GM10248 (cell line): ENCODE measurements around the gene SOD2.

ENCODE experiments used
- CTCF ChIA-PET: fragments of 300-600 bp; sonication (Branson Sonifier 250); formaldehyde crosslinking; extraction: SDS; loops from one replicate; lab custom pipeline; 2021; ENCODE audit warnings: antibody characterized with exemption; lab: Yijun Ruan, JAX
- POLR2A ChIA-PET: fragments of 350-650 bp; sonication (Branson Sonifier 250); formaldehyde crosslinking; extraction: SDS; loops from one replicate; lab custom pipeline; 2020; ENCODE audit warnings: antibody characterized with exemption; lab: Yijun Ruan, JAX
- DNase-seq: peaks from one replicate; pipeline ENCODE4 v3.0.0; 2012; ENCODE audit errors: extremely low spot score
- CTCF ChIP-seq: IDR thresholded peaks from 2 replicates; pipeline ENCODE4 v1.5.1; 2012; ENCODE audit warnings: mild to moderate bottlenecking, low read depth; ENCODE audit errors: extremely low read depth, missing control alignments, control extremely low read depth

SOD2 gene

DNA sequence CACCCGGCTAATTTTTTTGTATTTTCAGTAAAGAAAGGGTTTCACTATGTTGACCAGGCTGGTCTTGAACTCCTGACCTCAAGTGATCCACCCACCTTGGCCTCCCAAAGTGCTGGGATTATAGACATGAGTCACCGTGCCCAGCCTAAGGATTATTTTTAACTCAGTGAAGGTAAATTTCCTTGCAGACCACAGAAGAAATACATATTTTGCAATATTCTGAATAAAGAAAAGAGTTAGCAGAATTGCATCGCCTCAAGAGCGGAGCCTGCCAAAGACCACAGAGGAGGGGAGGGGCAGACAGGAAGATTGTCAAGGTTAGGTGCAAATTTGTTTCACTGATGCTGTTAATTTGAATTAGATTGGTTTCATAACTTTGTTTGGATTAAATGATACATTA, 47.4 kb downstream of the SOD2 start:
- POLR2A ChIA-PET = no interaction called here
- no peak for DNase-seq
- CTCF ChIA-PET = interaction anchor here (1.3 to 3.5 kb wide), 3 partner anchors 10 to 470 kb away, joined by 3 to 33 read pairs (median 3); no protein-coding TSS in a partner anchor
- no peak for TF ChIP-seq CTCF
